PC-9 (cell line): Measurements from ENCODE around the gene EEPD1. TPM values are rescaled to one million over a fixed set of nuclear protein-coding genes. Genes with fewer than 3 reads are reported as not detected.

Source experiments
- BruUV-seq: library from RNA; stranded (reverse); fragments of 400-500 nt; replicated peaks from 2 replicates; lab custom pipeline; 2021; lab: Mats Ljungman, UMichigan
- CTCF ChIA-PET: fragments of 300-600 bp; sonication (Branson Sonifier 250); formaldehyde crosslinking; loops from one replicate; lab custom pipeline; 2022; ENCODE audit warnings: antibody characterized with exemption; lab: Charles Lee
- POLR2A ChIA-PET: fragments of 300-600 bp; sonication (Branson Sonifier 250); formaldehyde crosslinking; loops from one replicate; lab custom pipeline; 2022; ENCODE audit warnings: antibody characterized with exemption; ENCODE audit not compliant: unreplicated experiment; lab: Charles Lee
- DNase-seq, 2 experiments: peaks; one replicate each; pipeline versions ENCODE4 v3.0.0 to v3.0.0-alpha.2; 2015 to 2022; ENCODE audit warnings: mixed read lengths in 1 of 2
- H2AFZ ChIP-seq: fragments of 200-600 bp; sonication (generic); 2 replicates; pipeline ENCODE4 v1.8.1; 2017; ENCODE audit warnings: antibody characterized with exemption
- H3F3A ChIP-seq: fragments of 200-600 bp; sonication (generic); 2 replicates; pipeline ENCODE4 v1.8.1; 2017; ENCODE audit warnings: antibody characterized with exemption, mild to moderate bottlenecking, low read depth; ENCODE audit not compliant: insufficient read depth
- H3K27ac ChIP-seq: fragments of 200-600 bp; sonication (generic); 2 replicates; pipeline ENCODE4 v1.6.1; 2016; ENCODE audit warnings: mixed run types
- H3K27me3 ChIP-seq: fragments of 200-600 bp; sonication (generic); 2 replicates; pipeline ENCODE4 v1.6.1; 2016; ENCODE audit warnings: low read depth, mixed run types; ENCODE audit not compliant: insufficient read depth
- H3K36me3 ChIP-seq: fragments of 200-600 bp; sonication (generic); 2 replicates; pipeline ENCODE4 v1.6.1; 2016; ENCODE audit warnings: low read depth, mixed run types
- H3K4me1 ChIP-seq: fragments of 200-600 bp; sonication (generic); replicated peaks from 2 replicates; pipeline ENCODE4 v1.6.1; 2016; ENCODE audit warnings: mixed run types; ENCODE audit not compliant: insufficient read depth
- H3K4me2 ChIP-seq: fragments of 200-600 bp; sonication (generic); 2 replicates; pipeline ENCODE4 v1.6.1; 2017; ENCODE audit warnings: mixed run types
- H3K4me3 ChIP-seq: fragments of 200-600 bp; sonication (generic); 2 replicates; pipeline ENCODE4 v1.6.1; 2016; ENCODE audit warnings: mixed run types
- H3K79me2 ChIP-seq: fragments of 200-600 bp; sonication (generic); 2 replicates; pipeline ENCODE4 v1.6.1; 2017; ENCODE audit warnings: low read depth, mixed run types
- H3K9me2 ChIP-seq: fragments of 200-600 bp; sonication (generic); 2 replicates; pipeline ENCODE4 v1.8.1; 2017; ENCODE audit warnings: mild to moderate bottlenecking; ENCODE audit not compliant: insufficient read depth
- H3K9me3 ChIP-seq: fragments of 200-600 bp; sonication (generic); 2 replicates; pipeline ENCODE4 v1.8.1; 2016; ENCODE audit warnings: low read depth; ENCODE audit not compliant: insufficient read depth
- H4K20me1 ChIP-seq: fragments of 200-600 bp; sonication (generic); 2 replicates; pipeline ENCODE4 v1.8.1; 2017; ENCODE audit not compliant: insufficient read depth
- EZH2 ChIP-seq: fragments of 200-600 bp; sonication (generic); IDR thresholded peaks from 2 replicates; pipeline ENCODE4 v1.8.0; 2017; ENCODE audit warnings: antibody characterized with exemption, low read depth
- intact Hi-C: fragments of 100-400 bp; cut with micrococcal nuclease; formaldehyde crosslinking; loops from one replicate; pipeline ENCODE4 v1.10.0; 2022; ENCODE audit not compliant: unreplicated experiment
- total RNA-seq: library from RNA; stranded (reverse); gene quantifications from 2 replicates; pipeline ENCODE4 v1.2.3, GENCODE V29; 2021
- TF ChIP-seq, protein P1 (sequence below): fragments of 200-600 bp; sonication (generic); conservative IDR thresholded peaks from 2 replicates; pipeline ENCODE4 v1.6.1; 2017; ENCODE audit warnings: mixed run types, antibody characterized with exemption, mild to moderate bottlenecking, moderate library complexity

Gene EEPD1
- total RNA-seq, 1 experiment from 2014 or later, result 6.0 TPM

DNA sequence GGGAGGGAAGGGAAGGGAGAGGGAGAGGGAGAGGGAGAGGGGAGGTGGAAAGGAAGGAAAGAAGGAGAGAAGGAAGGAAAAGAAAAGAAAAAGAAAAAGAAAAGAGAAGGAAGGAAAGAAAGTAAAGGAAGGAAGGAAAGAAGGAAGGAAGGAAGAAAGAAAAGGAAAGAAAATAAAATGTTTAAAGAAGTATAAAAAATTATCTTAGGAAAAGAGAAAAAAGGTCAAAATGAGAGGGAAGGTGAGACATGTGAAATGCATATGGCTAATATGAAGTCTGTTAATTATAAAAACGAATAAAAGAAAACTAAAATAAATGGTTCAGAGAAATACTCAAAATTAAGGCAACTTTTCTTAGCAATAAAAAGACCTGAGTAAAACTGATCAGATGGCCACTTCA is 190.5 kb downstream of the EEPD1 start:
- CTCF ChIA-PET, result no interaction called here
- POLR2A ChIA-PET, result no interaction called here
- DNase-seq, result no peak

GRCh38 chr7:36344622-36345021 is 191.6 kb downstream of the EEPD1 start:
- intact Hi-C loops, result no loop called here
- BruUV-seq, result no TSS peak
- POLR2A ChIA-PET, result no interaction called here
- Histone ChIP-seq H3K36me3 (no peaks in the 10 kb centered on the region), H3K27me3 (no peaks in the 10 kb centered on the region), H3K9me3 (no peaks in the 10 kb centered on the region), H3K27ac (no peak overlapping the region), H3K9me2 (no peaks in the 10 kb centered on the region), H3K4me2 (no peak overlapping the region), H3K4me3 (no peak overlapping the region), H3K79me2 (no peaks in the 10 kb centered on the region), H4K20me1 (no peaks in the 10 kb centered on the region), H3K4me1 (no peaks in the 10 kb centered on the region), H3F3A (peaks cover 4% of the 10 kb centered on the region; the same call in 1 of the 2 replicates), H2AFZ (no peak overlapping the region)
- no peak for DNase-seq
- CTCF ChIA-PET, result no interaction called here
- TF ChIP-seq, protein P1, sequence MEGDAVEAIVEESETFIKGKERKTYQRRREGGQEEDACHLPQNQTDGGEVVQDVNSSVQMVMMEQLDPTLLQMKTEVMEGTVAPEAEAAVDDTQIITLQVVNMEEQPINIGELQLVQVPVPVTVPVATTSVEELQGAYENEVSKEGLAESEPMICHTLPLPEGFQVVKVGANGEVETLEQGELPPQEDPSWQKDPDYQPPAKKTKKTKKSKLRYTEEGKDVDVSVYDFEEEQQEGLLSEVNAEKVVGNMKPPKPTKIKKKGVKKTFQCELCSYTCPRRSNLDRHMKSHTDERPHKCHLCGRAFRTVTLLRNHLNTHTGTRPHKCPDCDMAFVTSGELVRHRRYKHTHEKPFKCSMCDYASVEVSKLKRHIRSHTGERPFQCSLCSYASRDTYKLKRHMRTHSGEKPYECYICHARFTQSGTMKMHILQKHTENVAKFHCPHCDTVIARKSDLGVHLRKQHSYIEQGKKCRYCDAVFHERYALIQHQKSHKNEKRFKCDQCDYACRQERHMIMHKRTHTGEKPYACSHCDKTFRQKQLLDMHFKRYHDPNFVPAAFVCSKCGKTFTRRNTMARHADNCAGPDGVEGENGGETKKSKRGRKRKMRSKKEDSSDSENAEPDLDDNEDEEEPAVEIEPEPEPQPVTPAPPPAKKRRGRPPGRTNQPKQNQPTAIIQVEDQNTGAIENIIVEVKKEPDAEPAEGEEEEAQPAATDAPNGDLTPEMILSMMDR, result no peak
- no peak for TF ChIP-seq EZH2

More for the DNA sequence above, 190.5 kb downstream of the EEPD1 start:
- Histone ChIP-seq H4K20me1 (no peaks in the 10 kb centered on the region), H3K9me3 (no peaks in the 10 kb centered on the region), H3K27ac (no peak overlapping the region), H3K4me3 (no peak overlapping the region), H3K4me1 (no peaks in the 10 kb centered on the region), H3F3A (no peaks in the 10 kb centered on the region), H3K9me2 (no peaks in the 10 kb centered on the region; the same call in 1 of the 2 replicates), H3K27me3 (no peaks in the 10 kb centered on the region), H3K79me2 (no peaks in the 10 kb centered on the region), H3K4me2 (no peak overlapping the region), H3K36me3 (no peaks in the 10 kb centered on the region), H2AFZ (no peak overlapping the region)
- BruUV-seq, result no TSS peak
- intact Hi-C loops, result no loop called here
- TF ChIP-seq, protein P1, result no peak
- no peak for TF ChIP-seq EZH2

- peaks cover 4% of the 10 kb centered on the region; the same call in 1 of the 2 replicates for H3F3A ChIP-seq
- TF ChIP-seq, protein P1, result no peak
- TF ChIP-seq EZH2, result no peak
- no peak overlapping the region for H3K4me2 ChIP-seq
- H3K4me3 ChIP-seq, result no peak overlapping the region
- ChIA-PET POLR2A (no interaction called here), CTCF (no interaction called here)
- H4K20me1 ChIP-seq, result no peaks in the 10 kb centered on the region
- no peaks in the 10 kb centered on the region for H3K36me3 ChIP-seq
- no peaks in the 10 kb centered on the region for H3K9me3 ChIP-seq
- no peaks in the 10 kb centered on the region for H3K9me2 ChIP-seq
- no peaks in the 10 kb centered on the region for H3K27me3 ChIP-seq
- H2AFZ ChIP-seq, result no peak overlapping the region
- intact Hi-C loops, result no loop called here
- BruUV-seq, result no TSS peak
- no peaks in the 10 kb centered on the region for H3K79me2 ChIP-seq
- DNase-seq, result no peak
- no peaks in the 10 kb centered on the region for H3K4me1 ChIP-seq
- no peak overlapping the region for H3K27ac ChIP-seq
These were observed 193.3 kb downstream of the EEPD1 start for GRCh38 chr7:36346260-36346831.
